ENCODE results near the gene SOD3.

Gene SOD3

DNA sequence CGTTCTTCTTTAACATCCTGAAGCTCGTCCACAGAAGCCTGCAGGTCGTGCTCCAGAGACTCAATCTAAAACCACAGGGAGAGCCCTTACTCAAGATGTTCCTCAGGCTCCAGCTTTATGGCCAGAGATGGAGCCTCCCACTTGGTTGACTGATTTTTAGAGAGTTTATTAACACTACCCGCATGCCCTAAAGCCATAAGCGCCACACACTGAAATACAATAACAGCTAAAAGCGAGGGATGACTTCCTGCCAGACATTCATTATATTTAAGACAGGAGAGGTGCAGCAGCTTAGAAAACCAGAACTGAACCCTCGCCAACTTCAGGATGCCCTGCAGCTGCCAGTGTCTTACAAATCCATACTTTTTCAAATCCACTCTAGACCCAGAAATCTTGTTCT, 42.0 kb downstream of the SOD3 start:
- TF ChIP-seq, protein P1, sequence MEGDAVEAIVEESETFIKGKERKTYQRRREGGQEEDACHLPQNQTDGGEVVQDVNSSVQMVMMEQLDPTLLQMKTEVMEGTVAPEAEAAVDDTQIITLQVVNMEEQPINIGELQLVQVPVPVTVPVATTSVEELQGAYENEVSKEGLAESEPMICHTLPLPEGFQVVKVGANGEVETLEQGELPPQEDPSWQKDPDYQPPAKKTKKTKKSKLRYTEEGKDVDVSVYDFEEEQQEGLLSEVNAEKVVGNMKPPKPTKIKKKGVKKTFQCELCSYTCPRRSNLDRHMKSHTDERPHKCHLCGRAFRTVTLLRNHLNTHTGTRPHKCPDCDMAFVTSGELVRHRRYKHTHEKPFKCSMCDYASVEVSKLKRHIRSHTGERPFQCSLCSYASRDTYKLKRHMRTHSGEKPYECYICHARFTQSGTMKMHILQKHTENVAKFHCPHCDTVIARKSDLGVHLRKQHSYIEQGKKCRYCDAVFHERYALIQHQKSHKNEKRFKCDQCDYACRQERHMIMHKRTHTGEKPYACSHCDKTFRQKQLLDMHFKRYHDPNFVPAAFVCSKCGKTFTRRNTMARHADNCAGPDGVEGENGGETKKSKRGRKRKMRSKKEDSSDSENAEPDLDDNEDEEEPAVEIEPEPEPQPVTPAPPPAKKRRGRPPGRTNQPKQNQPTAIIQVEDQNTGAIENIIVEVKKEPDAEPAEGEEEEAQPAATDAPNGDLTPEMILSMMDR (conservative IDR thresholded peaks at IDR 0.05), result no peak
- TF ChIP-seq ZFX (IDR thresholded peaks at IDR 0.05), result no peak

DNA sequence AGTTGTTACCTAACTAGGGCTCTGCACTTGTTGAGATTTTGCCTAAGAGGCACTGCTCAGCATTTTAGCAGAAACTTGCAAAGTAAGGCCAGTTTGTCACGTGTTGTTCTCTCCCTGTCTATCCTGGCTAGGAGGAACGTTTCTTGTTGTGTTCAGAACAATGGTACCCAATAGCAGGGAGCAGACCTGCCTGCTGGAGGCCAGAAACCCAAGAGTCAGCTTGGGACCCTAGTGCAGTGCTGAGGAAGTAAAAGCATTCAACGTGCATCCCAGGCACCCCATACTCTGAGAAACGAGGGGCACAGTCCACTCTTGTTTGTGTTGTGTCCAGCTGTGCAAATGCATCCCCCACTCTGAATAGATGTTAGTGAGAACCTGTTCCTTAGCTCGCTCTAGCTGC, 42.4 kb downstream of the SOD3 start:
- TF ChIP-seq ZFX (IDR thresholded peaks at IDR 0.05), result no peak
- no peak overlapping the region for H3K27ac ChIP-seq

More for the DNA sequence above, 42.0 kb downstream of the SOD3 start:
- no peak overlapping the region for H3K27ac ChIP-seq

DNA sequence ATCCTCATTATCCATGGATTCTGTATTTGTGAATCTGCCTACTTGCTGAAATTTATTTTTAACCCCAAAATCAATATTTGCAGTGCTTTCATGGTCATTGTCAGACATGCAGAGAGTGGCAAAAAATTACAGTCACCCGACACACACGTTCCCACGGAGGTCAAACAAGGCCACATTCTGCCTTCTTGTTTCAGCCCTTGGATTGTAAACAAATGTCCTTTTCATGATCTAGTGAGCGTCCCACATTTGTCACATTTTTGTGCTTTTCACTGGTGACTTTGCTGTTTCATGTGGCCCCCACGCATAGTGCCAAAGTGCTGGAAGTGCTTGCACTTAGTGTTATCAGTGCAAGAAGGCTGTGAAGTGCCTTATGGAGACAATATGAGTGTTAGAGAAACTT, 45.0 kb downstream of the SOD3 start:
- peak overlapping the region; percentile 86 for H3K27ac ChIP-seq
- TF ChIP-seq ZFX (IDR thresholded peaks at IDR 0.05), result no peak
- TF ChIP-seq, protein P1 (conservative IDR thresholded peaks at IDR 0.05), result no peak

DNA sequence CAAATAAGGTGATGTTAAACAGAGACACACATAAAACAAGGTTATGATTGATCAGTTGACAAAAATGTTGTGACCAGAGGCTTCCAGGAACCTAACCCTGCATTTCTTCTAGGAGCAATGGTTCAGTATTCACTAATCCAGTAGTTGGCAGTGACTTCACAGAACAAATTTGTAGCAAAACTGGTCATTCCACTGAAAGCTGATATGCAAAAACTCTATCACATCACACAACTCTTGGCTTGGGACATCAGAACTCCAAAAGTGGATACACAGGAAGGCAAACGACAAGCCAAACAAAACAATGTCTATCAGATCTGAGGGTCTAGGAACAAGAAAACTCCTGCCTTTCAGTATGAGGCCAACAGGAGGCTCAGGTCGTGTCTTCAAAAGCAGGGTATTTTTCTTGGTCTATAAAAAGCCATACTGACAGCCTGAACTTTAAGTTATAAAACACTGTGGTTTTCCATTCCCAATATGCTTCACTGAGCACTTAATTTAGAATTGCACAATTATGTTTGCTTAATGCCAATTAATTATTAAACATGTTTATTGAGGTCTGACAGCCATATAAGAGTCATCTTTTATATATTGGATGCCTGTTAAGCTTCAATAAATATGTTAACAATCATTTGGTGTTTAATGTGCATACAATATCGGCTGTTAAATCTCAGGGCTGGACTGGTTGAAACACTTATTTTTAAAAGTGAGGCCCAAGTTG, 45.6 kb downstream of the SOD3 start:
- TF ChIP-seq, protein P1 (conservative IDR thresholded peaks at IDR 0.05), result no peak; the same call in 1 of the 2 replicates
- no peak for TF ChIP-seq ZFX (IDR thresholded peaks at IDR 0.05)
- peak overlapping the region; percentile 86 for H3K27ac ChIP-seq

DNA sequence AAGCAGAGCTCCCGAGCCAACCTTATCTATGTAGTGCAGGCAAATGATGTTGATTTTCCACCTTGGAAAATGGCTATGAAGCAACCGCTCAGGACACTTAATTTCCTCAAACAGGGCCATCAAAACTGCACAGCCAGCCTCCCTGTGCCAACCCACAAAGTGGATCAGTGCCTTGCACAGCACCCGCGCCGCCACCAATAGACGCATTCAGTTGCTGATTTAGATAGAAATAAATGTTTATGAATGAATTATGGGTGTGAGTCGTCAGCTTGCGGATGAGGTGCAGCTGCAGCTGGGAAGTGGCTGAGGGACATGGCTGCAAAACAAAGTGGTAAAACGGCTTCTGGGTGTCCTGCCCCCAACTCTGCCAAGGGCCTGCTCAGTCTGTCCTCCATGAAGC, 47.0 kb downstream of the SOD3 start:
- TF ChIP-seq ZFX (IDR thresholded peaks at IDR 0.05), result no peak
- TF ChIP-seq, protein P1 (conservative IDR thresholded peaks at IDR 0.05), result no peak
- H3K27ac ChIP-seq, result peak overlapping the region; percentile 20

DNA sequence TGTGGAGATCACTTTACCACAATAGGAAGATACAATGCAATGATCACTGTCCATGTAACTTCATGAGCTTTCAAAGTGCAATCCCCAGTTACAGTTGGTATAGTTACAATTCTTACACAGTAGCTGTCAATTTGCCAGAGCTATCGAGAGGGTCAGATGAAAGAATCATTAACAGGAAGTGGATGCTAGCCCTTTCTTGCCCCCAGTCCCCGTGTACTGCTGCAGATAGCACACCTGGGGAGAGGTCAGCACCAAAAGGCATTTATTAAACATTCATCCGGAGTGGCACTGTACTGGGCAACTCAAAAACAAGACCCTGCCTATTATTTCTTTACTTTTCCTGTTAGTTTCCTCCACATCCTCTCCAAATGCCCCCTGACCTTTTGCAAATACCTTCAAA, 47.7 kb downstream of the SOD3 start:
- H3K27ac ChIP-seq, result no peak overlapping the region; the same call in 1 of the 2 replicates

DNA sequence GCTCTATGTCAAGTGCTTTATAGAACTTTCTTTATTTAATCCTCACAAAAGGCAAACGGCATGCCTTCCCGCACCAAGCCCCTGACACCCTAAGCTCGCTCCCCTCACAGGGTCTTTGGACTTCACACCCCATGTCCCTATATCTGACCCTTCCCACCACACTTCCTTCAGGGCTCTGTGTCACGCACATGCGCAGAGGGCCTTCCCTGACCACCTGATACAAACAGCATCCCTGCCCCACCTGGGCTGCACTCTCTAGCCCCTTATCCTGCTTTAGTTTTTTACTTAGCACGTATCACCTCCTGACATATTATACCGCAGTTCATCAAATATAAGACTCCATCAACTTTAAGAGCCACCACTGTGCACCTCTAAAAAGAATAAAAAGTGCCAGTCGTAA, 49.8 kb downstream of the SOD3 start:
- no peak overlapping the region for H3K27ac ChIP-seq
- TF ChIP-seq ZFX (IDR thresholded peaks at IDR 0.05), result no peak
- TF ChIP-seq, protein P1 (conservative IDR thresholded peaks at IDR 0.05), result no peak

More for the DNA sequence above, 47.7 kb downstream of the SOD3 start:
- TF ChIP-seq, protein P1 (conservative IDR thresholded peaks at IDR 0.05), result no peak
- no peak for TF ChIP-seq ZFX (IDR thresholded peaks at IDR 0.05)

DNA sequence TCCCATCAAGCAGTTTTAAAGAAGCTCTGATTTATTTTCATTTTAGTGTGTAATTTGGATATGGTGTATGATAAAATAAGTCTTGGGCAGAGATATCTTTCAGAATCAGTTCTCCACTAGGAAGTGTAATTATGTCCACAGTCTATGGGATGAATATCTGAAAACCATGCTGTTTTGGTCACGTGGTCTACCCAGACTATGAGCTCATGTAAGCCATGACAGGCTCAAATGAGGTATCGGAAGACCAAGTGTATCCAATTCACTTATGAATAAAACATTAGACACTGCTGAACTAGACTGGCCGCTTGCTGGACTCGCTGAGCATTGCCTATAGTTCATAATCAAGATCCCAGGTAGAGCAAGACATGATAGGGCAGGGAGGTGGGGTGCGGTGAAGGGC, 50.5 kb downstream of the SOD3 start:
- TF ChIP-seq ZFX (IDR thresholded peaks at IDR 0.05), result no peak
- TF ChIP-seq, protein P1 (conservative IDR thresholded peaks at IDR 0.05), result no peak
- H3K27ac ChIP-seq, result no peak overlapping the region
